WTC11 (cell line): ENCODE data around the gene AP1G2. TPM values are rescaled to one million over a fixed set of nuclear protein-coding genes. Genes with fewer than 3 reads are reported as not detected.

ENCODE experiments used
- ATAC-seq: fragments of 200-7000 bp; cut with Tn5 transposase; 2 replicates; pipeline ENCODE4 v1.10.0; 2021; ENCODE audit warnings: mild to moderate bottlenecking, moderate library complexity
- CTCF ChIA-PET: fragments of 300-600 bp; sonication (Branson Sonifier 250); formaldehyde crosslinking; loops from one replicate; lab custom pipeline; 2021; ENCODE audit warnings: antibody characterized with exemption; lab: Charles Lee
- POLR2A ChIA-PET: fragments of 350-600 bp; sonication (Branson Sonifier 250); formaldehyde crosslinking; loops from one replicate; lab custom pipeline; 2021; ENCODE audit warnings: antibody characterized with exemption; lab: Charles Lee
- DNase-seq: peaks from one replicate; pipeline ENCODE4 v3.0.0; 2021; ENCODE audit warnings: low spot score
- H3K27ac Mint-ChIP-seq: 2 replicates; pipeline ENCODE4 v1.8.0; 2021; ENCODE audit warnings: mixed read lengths
- H3K27me3 Mint-ChIP-seq: 2 replicates; pipeline ENCODE4 v1.8.0; 2021; ENCODE audit warnings: low read depth, mild to moderate bottlenecking, moderate library complexity, mixed read lengths
- H3K36me3 Mint-ChIP-seq: 2 replicates; pipeline ENCODE4 v1.8.0; 2021; ENCODE audit warnings: mixed read lengths
- H3K4me1 Mint-ChIP-seq: 2 replicates; pipeline ENCODE4 v1.8.0; 2022; ENCODE audit warnings: mixed read lengths
- H3K4me3 Mint-ChIP-seq: 2 replicates; pipeline ENCODE4 v1.8.0; 2021; ENCODE audit warnings: mild to moderate bottlenecking, moderate library complexity, mixed read lengths
- H3K9me3 Mint-ChIP-seq: 2 replicates; pipeline ENCODE4 v1.8.0; 2021; ENCODE audit warnings: mixed read lengths
- ELF4 ChIP-seq: sonication (generic); formaldehyde crosslinking; IDR thresholded peaks from 2 replicates; pipeline ENCODE4 v1.8.1; 2022; ENCODE audit warnings: low read depth, mild to moderate bottlenecking, moderate library complexity, missing genetic modification reagents
- FOXJ3 ChIP-seq: sonication (generic); formaldehyde crosslinking; IDR thresholded peaks from 2 replicates; pipeline ENCODE4 v1.9.0; 2021; ENCODE audit warnings: missing genetic modification reagents, mild to moderate bottlenecking, borderline replicate concordance
- FOXK1 ChIP-seq: sonication (generic); formaldehyde crosslinking; IDR thresholded peaks from 2 replicates; pipeline ENCODE4 v1.8.0; 2022; ENCODE audit warnings: mild to moderate bottlenecking, moderate library complexity, missing genetic modification reagents
- FOXP1 ChIP-seq: sonication (generic); formaldehyde crosslinking; IDR thresholded peaks from 2 replicates; pipeline ENCODE4 v1.8.0; 2022; ENCODE audit warnings: missing genetic modification reagents, mild to moderate bottlenecking, moderate library complexity, borderline replicate concordance
- GABPB1 ChIP-seq: sonication (generic); formaldehyde crosslinking; IDR thresholded peaks from 2 replicates; pipeline ENCODE4 v1.8.1; 2023; ENCODE audit warnings: mild to moderate bottlenecking, missing genetic modification reagents
- GTF2I ChIP-seq: fragments of 250-450 bp; sonication (Bioruptor Pico); conservative IDR thresholded peaks from 2 replicates; pipeline ENCODE4 v1.4.0; 2021; ENCODE audit warnings: mild to moderate bottlenecking
- NFE2L1 ChIP-seq: sonication (generic); formaldehyde crosslinking; IDR thresholded peaks from 2 replicates; pipeline ENCODE4 v1.8.1; 2023; ENCODE audit warnings: missing genetic modification reagents
- NR3C1 ChIP-seq: sonication (generic); formaldehyde crosslinking; conservative IDR thresholded peaks from 2 replicates; pipeline ENCODE4 v1.8.1; 2023; ENCODE audit warnings: low read depth, mild to moderate bottlenecking, missing genetic modification reagents
- ZBTB21 ChIP-seq: sonication (generic); formaldehyde crosslinking; IDR thresholded peaks from 2 replicates; pipeline ENCODE4 v1.8.1; 2023; ENCODE audit warnings: mild to moderate bottlenecking, missing genetic modification reagents, borderline replicate concordance
- ZNF219 ChIP-seq: sonication (generic); formaldehyde crosslinking; IDR thresholded peaks from 2 replicates; pipeline ENCODE4 v1.8.0; 2023; ENCODE audit warnings: missing genetic modification reagents, mild to moderate bottlenecking, borderline replicate concordance
- ZNF232 ChIP-seq: sonication (generic); formaldehyde crosslinking; IDR thresholded peaks from 2 replicates; pipeline ENCODE4 v1.8.0; 2022; ENCODE audit warnings: mild to moderate bottlenecking, missing genetic modification reagents
- ZNF263 ChIP-seq: sonication (generic); formaldehyde crosslinking; IDR thresholded peaks from 2 replicates; pipeline ENCODE4 v1.8.1; 2022; ENCODE audit warnings: low read depth, mild to moderate bottlenecking, moderate library complexity, missing genetic modification reagents
- ZNF317 ChIP-seq: sonication (generic); formaldehyde crosslinking; IDR thresholded peaks from 2 replicates; pipeline ENCODE4 v1.8.1; 2023; ENCODE audit warnings: low read depth, mild to moderate bottlenecking, moderate library complexity, missing genetic modification reagents, borderline replicate concordance
- total RNA-seq: library from RNA; stranded (reverse); gene quantifications from 3 replicates; pipeline ENCODE4 v1.2.3, GENCODE V29; 2021
- TF ChIP-seq, protein P1 (sequence below): fragments of 200-600 bp; IDR thresholded peaks from 2 replicates; pipeline ENCODE4 v1.8.0; 2022; ENCODE audit warnings: antibody characterized with exemption
- TF ChIP-seq, protein P2 (sequence below): sonication (generic); formaldehyde crosslinking; IDR thresholded peaks from 2 replicates; pipeline ENCODE4 v1.8.0; 2022; ENCODE audit warnings: mild to moderate bottlenecking, missing genetic modification reagents
- TF ChIP-seq, protein P3 (sequence below): sonication (generic); formaldehyde crosslinking; IDR thresholded peaks from 2 replicates; pipeline ENCODE4 v1.8.0; 2023; ENCODE audit warnings: mild to moderate bottlenecking, missing genetic modification reagents
- TF ChIP-seq, protein P4 (sequence below): sonication (generic); formaldehyde crosslinking; IDR thresholded peaks from 2 replicates; pipeline ENCODE4 v1.8.0; 2023; ENCODE audit warnings: missing genetic modification reagents, mild to moderate bottlenecking, borderline replicate concordance
- TF ChIP-seq, protein P5 (sequence below): sonication (generic); formaldehyde crosslinking; IDR thresholded peaks from 2 replicates; pipeline ENCODE4 v1.8.0; 2023; ENCODE audit warnings: missing genetic modification reagents

Gene AP1G2
- total RNA-seq, 1 experiment from 2014 or later = 122 TPM

DNA sequence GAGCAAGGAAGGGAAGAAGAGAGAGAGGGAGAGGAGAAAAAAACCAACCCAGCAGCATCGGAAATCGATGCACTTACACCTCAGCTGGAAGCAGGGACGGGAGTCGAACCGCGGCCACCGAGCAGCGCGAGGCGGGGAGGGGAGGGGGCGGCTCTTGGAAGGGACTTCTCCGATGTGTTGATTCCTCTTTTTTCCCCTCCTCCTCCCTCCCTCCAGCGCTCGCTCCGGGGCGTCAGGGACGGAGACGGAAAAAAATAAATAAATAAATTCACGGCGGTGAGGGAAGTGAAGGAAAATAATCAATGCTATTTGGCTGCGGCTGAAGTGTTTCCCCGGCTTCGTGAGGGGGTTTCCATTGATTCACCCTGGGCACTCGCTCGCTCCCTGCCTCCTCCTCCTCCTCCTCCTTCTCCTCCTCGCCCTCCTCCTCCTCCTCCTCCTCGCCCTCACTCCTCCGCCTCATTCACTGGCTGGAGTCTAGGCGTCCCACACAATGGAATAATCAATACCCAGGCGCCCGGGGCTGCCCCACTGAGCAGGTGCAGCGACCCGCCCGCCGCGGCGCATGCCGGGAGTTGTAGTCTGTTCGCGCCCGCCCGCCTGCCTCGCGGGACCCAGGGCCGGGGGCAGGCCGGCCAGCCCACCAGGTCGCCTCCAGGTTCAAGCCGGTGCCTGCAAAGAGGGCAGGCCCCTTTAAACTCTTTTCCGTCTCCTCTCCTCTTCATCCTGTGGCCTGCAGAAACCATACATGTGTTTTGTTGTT is 16.1 kb downstream of the AP1G2 start, which contains the start of gene ZFHX2 (continued):
- TF ChIP-seq, protein P1, sequence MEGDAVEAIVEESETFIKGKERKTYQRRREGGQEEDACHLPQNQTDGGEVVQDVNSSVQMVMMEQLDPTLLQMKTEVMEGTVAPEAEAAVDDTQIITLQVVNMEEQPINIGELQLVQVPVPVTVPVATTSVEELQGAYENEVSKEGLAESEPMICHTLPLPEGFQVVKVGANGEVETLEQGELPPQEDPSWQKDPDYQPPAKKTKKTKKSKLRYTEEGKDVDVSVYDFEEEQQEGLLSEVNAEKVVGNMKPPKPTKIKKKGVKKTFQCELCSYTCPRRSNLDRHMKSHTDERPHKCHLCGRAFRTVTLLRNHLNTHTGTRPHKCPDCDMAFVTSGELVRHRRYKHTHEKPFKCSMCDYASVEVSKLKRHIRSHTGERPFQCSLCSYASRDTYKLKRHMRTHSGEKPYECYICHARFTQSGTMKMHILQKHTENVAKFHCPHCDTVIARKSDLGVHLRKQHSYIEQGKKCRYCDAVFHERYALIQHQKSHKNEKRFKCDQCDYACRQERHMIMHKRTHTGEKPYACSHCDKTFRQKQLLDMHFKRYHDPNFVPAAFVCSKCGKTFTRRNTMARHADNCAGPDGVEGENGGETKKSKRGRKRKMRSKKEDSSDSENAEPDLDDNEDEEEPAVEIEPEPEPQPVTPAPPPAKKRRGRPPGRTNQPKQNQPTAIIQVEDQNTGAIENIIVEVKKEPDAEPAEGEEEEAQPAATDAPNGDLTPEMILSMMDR = no peak
- TF ChIP-seq FOXK1 (CRISPR knock-in tag) (0 out of 2 replicates have a peak, but pooled peaks have one; percentile 29), GABPB1 (CRISPR knock-in tag) (peak; percentile 36; the same call in 1 of the 2 replicates), ELF4 (peak; percentile 97; the same call in 1 of the 2 replicates), ZBTB21 (no peak), ZNF317 (CRISPR knock-in tag) (no peak), FOXJ3 (CRISPR knock-in tag) (no peak)
- TF ChIP-seq, protein P2, sequence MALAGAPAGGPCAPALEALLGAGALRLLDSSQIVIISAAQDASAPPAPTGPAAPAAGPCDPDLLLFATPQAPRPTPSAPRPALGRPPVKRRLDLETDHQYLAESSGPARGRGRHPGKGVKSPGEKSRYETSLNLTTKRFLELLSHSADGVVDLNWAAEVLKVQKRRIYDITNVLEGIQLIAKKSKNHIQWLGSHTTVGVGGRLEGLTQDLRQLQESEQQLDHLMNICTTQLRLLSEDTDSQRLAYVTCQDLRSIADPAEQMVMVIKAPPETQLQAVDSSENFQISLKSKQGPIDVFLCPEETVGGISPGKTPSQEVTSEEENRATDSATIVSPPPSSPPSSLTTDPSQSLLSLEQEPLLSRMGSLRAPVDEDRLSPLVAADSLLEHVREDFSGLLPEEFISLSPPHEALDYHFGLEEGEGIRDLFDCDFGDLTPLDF (CRISPR knock-in tag) = no peak

DNA sequence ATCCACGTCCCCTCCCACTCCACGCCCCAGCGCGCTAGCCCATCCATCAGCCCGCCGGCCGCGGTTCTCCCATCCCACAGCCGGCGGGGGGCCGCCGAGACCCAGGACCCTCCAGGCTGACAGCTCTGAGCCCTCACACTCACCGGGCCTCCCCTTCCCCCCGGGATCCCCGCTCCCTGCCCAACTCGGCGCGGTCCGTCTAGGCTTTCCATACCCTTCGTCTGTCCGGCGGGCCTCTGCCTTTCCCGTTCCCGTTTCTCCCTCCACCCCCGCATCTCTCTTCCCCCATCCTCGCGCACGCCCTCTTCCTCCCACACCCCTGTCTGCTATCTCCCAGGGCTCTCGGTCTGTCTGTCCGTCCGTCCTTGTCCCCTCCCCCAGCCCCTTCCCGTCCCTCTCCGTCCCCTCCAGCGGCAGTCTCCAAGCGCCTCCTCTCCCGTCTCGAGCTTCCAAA is 16.8 kb downstream of the AP1G2 start:
- no peaks in the 10 kb centered on the region for H3K9me3 Mint-ChIP-seq
- POLR2A ChIA-PET = interaction anchor here (1.1 to 7.8 kb wide), 3 partner anchors 8 to 13 kb away, joined by 3 to 100 read pairs (median 3); no protein-coding TSS in a partner anchor
- no peak overlapping the region for H3K27ac Mint-ChIP-seq
- CTCF ChIA-PET = interaction anchor here (0.6 to 3.9 kb wide), 7 partner anchors 9 to 81 kb away, joined by 3 to 30 read pairs (median 3); no protein-coding TSS in a partner anchor
- H3K4me3 Mint-ChIP-seq = no peak overlapping the region
- peak; percentile 5 for ATAC-seq
- H3K4me1 Mint-ChIP-seq = peaks cover 9% of the 10 kb centered on the region
- H3K27me3 Mint-ChIP-seq = no peaks in the 10 kb centered on the region
- no peaks in the 10 kb centered on the region for H3K36me3 Mint-ChIP-seq
- peak; percentile 59 for DNase-seq
- TF ChIP-seq, protein P3, sequence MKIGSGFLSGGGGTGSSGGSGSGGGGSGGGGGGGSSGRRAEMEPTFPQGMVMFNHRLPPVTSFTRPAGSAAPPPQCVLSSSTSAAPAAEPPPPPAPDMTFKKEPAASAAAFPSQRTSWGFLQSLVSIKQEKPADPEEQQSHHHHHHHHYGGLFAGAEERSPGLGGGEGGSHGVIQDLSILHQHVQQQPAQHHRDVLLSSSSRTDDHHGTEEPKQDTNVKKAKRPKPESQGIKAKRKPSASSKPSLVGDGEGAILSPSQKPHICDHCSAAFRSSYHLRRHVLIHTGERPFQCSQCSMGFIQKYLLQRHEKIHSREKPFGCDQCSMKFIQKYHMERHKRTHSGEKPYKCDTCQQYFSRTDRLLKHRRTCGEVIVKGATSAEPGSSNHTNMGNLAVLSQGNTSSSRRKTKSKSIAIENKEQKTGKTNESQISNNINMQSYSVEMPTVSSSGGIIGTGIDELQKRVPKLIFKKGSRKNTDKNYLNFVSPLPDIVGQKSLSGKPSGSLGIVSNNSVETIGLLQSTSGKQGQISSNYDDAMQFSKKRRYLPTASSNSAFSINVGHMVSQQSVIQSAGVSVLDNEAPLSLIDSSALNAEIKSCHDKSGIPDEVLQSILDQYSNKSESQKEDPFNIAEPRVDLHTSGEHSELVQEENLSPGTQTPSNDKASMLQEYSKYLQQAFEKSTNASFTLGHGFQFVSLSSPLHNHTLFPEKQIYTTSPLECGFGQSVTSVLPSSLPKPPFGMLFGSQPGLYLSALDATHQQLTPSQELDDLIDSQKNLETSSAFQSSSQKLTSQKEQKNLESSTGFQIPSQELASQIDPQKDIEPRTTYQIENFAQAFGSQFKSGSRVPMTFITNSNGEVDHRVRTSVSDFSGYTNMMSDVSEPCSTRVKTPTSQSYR (CRISPR knock-in tag) = 0 out of 2 replicates have a peak, but pooled peaks have one; percentile 29
- TF ChIP-seq, protein P4, sequence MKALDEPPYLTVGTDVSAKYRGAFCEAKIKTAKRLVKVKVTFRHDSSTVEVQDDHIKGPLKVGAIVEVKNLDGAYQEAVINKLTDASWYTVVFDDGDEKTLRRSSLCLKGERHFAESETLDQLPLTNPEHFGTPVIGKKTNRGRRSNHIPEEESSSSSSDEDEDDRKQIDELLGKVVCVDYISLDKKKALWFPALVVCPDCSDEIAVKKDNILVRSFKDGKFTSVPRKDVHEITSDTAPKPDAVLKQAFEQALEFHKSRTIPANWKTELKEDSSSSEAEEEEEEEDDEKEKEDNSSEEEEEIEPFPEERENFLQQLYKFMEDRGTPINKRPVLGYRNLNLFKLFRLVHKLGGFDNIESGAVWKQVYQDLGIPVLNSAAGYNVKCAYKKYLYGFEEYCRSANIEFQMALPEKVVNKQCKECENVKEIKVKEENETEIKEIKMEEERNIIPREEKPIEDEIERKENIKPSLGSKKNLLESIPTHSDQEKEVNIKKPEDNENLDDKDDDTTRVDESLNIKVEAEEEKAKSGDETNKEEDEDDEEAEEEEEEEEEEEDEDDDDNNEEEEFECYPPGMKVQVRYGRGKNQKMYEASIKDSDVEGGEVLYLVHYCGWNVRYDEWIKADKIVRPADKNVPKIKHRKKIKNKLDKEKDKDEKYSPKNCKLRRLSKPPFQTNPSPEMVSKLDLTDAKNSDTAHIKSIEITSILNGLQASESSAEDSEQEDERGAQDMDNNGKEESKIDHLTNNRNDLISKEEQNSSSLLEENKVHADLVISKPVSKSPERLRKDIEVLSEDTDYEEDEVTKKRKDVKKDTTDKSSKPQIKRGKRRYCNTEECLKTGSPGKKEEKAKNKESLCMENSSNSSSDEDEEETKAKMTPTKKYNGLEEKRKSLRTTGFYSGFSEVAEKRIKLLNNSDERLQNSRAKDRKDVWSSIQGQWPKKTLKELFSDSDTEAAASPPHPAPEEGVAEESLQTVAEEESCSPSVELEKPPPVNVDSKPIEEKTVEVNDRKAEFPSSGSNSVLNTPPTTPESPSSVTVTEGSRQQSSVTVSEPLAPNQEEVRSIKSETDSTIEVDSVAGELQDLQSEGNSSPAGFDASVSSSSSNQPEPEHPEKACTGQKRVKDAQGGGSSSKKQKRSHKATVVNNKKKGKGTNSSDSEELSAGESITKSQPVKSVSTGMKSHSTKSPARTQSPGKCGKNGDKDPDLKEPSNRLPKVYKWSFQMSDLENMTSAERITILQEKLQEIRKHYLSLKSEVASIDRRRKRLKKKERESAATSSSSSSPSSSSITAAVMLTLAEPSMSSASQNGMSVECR (CRISPR knock-in tag) = 0 out of 2 replicates have a peak, but pooled peaks have one; percentile 17
- TF ChIP-seq NR3C1 (peak; percentile 68; the same call in 1 of the 2 replicates), GTF2I (CRISPR knock-in tag) (no peak), ZNF232 (CRISPR knock-in tag) (0 out of 2 replicates have a peak, but pooled peaks have one; percentile 54), ZNF219 (CRISPR knock-in tag) (no peak), FOXP1 (peak; percentile 30; the same call in 1 of the 2 replicates), ZNF263 (CRISPR knock-in tag) (no peak), NFE2L1 (CRISPR knock-in tag) (no peak)
- TF ChIP-seq, protein P1 = no peak
- TF ChIP-seq, protein P5, sequence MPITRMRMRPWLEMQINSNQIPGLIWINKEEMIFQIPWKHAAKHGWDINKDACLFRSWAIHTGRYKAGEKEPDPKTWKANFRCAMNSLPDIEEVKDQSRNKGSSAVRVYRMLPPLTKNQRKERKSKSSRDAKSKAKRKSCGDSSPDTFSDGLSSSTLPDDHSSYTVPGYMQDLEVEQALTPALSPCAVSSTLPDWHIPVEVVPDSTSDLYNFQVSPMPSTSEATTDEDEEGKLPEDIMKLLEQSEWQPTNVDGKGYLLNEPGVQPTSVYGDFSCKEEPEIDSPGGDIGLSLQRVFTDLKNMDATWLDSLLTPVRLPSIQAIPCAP (CRISPR knock-in tag) = no peak
